Measurements from ENCODE around the gene OMG.
"Not testable (repeated sequence)": the region's sequence is repeated elsewhere in the genome, so short reads cannot be mapped to it uniquely, and the experiment has no call there.

OMG gene

DNA sequence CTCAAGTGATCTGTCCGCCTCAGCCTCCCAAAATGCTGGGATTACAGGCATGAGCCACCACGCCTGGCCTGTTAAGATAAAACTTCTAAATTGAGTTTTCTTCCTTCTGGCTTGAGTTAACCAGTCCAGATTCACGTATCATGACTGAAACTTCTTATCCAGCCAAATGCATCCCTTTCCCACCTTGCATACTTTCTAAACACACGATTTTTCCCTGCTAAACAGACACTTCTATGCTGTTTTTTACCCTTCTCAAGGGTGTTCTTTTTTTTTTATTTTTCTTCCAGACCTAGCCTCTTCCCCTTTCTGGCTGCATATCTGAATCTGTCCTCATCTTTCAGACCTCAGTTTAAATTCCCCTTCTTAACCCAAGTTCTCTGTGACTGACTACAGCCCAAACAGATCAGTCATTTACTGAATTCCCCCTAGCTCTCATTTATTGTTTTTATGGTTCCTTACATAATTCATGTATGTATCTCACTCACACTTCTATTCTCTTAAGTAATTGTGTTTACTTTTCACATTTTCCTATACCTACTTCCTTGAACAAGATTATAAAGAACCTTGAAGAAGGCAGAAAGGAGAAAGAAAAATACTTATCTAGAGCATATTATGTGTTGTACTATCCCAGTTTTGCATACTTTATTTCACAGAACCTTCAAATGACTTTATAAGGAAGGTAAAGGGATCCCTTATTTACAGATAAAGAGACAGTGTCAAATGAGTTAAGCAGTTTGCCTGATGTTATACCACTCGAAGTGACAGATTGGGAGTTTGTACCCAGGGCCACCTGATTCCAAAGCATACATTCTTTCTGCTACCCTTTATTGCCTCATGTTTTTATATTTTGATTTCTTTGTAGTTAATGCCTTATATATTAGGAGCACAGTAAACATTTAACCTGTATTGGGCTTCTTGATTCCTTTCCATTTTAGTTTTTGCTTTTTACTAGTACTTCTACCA, 11.6 kb upstream of the OMG start:
- DNase-seq (ENCODE audit: low spot score) = peak; percentile 34

- DNase-seq (ENCODE audit: low spot score) = no peak
Measured at GRCh38 chr17:31307640-31308039, 10.6 kb upstream of the OMG start.

- no peak for DNase-seq (ENCODE audit: low spot score)
Measured at GRCh38 chr17:31299624-31300023, 2.6 kb upstream of the OMG start.

- no peak for DNase-seq (ENCODE audit: low spot score)
Measured at GRCh38 chr17:31296142-31296541, 897 bp downstream of the OMG start.

DNA sequence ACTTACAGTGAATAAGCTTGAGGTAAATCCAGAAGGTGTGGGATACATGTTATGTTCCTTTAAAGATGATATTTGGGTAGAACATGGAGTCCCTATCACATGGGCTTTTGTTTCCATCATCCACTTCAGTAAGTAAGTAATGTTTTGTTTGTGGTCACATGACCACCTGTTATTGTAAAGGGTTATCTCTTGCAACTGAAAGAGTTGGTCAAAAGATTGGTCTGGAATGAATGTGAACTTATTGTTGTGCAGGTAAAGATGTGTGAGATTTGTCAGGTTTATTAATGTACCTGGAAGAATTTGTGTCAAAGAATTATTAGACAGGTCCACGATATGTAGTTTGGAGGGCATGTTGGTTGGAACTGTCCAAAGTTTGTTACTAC, 1.6 kb downstream of the OMG start:
- no peak for DNase-seq (ENCODE audit: low spot score)

- no peak for DNase-seq (ENCODE audit: low spot score)
Measured at GRCh38 chr17:31294820-31295488, 2.1 kb downstream of the OMG start.

DNA sequence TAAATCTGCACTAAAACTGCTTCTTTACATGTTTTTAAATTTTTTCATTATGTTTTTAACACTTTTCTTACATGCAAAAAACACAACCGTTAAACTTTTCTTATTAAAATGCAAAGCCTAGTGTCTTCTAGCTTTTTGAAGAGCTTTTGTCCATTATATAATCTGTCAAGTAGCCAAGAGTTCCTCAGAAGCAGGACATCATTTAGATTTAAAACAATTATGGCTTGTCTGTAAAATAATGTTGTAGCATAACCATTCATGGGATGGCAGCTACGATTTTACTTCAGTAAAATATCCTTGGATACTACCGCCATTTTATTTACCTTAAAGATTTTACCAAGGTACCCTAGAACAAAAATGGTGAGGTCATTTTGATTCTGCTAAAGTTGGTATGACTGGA, 2.8 kb downstream of the OMG start:
- no peak for DNase-seq (ENCODE audit: low spot score)

DNA sequence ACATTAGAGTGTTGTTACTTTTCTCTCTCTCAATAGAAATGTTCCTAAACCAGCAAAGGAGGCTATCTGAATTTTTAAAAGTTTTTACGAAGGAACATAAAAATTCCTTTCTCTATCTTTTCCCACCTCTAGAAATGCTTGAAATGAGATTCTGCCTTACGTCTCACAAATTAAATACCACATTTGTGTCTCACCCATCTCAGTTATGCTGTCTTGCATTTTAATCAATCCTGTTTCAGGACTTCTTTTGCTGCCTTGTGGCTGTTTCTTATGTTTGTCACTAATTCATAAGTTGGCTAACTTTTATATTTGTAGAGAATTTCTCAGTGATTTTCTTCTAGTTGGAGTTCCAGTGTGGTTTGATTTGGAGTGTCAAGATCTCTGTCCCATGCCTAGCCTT, 3.5 kb downstream of the OMG start:
- DNase-seq (ENCODE audit: low spot score) = no peak

DNA sequence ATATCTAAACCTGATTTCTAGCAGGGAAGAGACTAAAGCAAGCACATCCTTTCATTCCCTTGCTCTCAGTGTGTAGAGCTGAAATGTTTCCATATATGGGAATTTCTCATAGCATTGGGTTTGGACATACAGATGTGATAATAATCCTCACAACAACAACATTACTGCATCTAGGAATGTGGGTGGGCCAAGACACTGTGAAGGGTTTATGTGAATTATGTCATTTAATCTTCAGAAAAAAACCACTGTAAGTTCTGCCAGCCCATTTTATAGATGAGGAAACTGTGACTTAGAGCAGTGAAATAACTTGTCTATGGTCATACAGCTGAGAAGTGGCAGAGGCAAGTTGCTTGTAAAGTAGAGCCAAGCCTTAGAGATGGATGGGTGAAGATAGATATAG, 5.2 kb downstream of the OMG start:
- no peak for DNase-seq (ENCODE audit: low spot score)

DNA sequence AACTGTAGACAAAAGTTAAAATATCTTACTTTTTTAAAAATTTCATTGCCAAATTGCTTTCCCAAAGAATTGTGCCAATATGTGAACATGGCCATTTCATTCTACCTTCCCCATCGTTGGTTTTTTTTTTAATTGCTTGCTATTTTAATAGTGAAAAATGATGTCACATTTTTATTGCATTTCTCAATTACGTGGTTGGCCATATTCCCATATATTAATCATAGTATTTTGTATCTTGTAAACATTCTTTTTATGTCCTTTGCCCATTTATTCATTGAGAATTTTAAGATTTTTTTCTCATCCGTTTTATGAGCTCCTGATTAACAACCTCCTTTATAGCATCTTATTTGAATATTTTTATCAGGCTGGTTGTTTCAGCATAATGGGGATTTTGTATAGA, 7.2 kb downstream of the OMG start:
- no peak for DNase-seq (ENCODE audit: low spot score)

GRCh38 chr17:31287932-31288331, 9.1 kb downstream of the OMG start:
- DNase-seq (ENCODE audit: low spot score) = not testable (repeated sequence)

DNA sequence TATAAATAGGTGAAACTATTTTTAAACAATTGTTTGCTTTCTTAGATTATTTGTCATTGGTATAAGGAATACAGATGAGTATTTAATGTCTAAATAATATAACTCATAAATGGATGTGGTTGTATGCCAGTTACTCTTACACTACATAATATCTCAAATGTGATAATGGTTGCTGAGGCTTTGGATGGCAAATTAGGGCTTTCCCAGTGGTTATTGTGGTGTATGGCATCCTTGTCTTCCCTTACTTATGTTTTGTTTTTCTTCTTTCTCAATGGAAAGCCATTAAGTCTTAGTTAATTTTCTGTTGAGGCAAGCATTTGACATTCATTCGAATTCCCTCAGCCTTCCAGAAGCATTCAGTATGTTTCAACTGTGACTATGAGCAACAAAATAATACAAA, 10.5 kb downstream of the OMG start:
- no peak for DNase-seq (ENCODE audit: low spot score)

- DNase-seq (ENCODE audit: low spot score) = no peak
Measured at GRCh38 chr17:31283841-31284240, 13.2 kb downstream of the OMG start.

DNA sequence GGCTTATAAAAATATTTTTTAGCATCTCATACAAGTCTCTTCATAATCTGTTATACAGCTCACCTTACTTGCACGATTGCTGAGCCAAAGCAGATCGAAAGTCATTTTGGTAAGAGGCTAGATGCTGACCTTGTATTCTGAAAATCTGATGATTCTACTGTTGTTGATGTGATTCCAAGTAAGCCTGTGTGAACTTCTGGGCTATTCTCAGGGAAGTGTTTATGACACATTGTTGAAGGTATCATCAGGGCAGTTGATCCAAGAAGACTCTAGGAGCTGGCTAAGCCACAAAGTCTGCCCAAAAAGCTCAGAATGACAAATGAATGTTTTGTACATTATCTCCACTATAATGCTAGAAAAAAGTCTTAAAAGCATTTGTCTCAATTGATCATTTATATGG, 16.0 kb downstream of the OMG start:
- no peak for DNase-seq (ENCODE audit: low spot score)

DNA sequence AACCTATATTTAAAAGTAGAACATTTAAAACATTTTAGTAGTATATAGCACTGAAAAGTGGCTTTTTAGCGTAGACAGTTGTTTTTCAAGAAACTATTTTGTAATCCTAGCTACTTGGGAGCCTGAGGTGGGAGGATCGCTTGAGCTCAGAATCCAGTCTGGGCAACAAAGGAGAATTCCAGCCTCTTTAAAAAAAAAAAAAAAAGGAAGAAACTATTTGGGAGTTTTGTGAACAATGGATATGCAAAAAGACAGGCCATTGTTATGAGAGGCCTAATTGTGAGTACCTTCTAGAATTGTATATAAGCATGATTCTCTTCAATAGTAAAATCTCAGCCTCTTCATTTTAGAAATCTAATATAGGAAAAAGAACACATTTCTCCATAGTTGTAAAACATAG, 17.6 kb downstream of the OMG start:
- no peak for DNase-seq (ENCODE audit: low spot score)

- DNase-seq (ENCODE audit: low spot score) = no peak
Measured at GRCh38 chr17:31275116-31275515, 21.9 kb downstream of the OMG start.

- DNase-seq (ENCODE audit: low spot score) = no peak
Measured at GRCh38 chr17:31274252-31274651, 22.8 kb downstream of the OMG start.

- no peak for DNase-seq (ENCODE audit: low spot score)
Measured at GRCh38 chr17:31273516-31273915, 23.5 kb downstream of the OMG start.

DNA sequence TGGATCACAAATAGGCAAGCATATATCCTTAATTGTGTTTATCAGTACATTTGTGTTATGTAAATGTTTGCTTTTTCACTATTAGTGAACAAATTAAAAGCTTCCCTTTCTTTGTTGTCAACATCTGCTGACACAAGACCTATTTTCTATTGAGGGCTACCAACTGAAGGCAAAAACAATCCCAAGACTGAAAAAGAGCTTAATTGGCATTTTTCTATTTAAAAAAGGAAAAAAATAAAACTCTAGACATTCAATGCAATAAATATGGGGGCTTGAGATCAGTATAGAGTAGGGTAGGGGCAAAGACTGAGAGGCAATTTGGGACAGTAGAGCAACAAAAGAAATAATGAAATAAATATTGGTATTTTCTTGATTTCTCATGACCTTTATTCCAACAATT, 24.2 kb downstream of the OMG start:
- DNase-seq (ENCODE audit: low spot score) = no peak

GRCh38 chr17:31272236-31272635, 24.8 kb downstream of the OMG start:
- DNase-seq (ENCODE audit: low spot score) = no peak

- DNase-seq (ENCODE audit: low spot score) = no peak
Measured at GRCh38 chr17:31269578-31269983, 27.5 kb downstream of the OMG start.

- no peak for DNase-seq (ENCODE audit: low spot score)
Measured at GRCh38 chr17:31269036-31269577, 27.9 kb downstream of the OMG start.

GRCh38 chr17:31266042-31266441, 31.0 kb downstream of the OMG start:
- peak; percentile 39 for DNase-seq (ENCODE audit: low spot score)
